ENCODE data around the gene PSRC1.

The PSRC1 gene

GRCh38 chr1:109252893-109253802 lies 29.8 kb downstream of the PSRC1 start:
- H3K4me3 ChIP-seq (ENCODE audit: low read depth, low read length), result no peak overlapping the region
- TF ChIP-seq CTCF (IDR thresholded peaks at IDR 0.05; ENCODE audit: control insufficient read depth, extremely low read depth, insufficient read depth), result no peak
- no peak for DNase-seq (ENCODE audit: low read depth)

DNA sequence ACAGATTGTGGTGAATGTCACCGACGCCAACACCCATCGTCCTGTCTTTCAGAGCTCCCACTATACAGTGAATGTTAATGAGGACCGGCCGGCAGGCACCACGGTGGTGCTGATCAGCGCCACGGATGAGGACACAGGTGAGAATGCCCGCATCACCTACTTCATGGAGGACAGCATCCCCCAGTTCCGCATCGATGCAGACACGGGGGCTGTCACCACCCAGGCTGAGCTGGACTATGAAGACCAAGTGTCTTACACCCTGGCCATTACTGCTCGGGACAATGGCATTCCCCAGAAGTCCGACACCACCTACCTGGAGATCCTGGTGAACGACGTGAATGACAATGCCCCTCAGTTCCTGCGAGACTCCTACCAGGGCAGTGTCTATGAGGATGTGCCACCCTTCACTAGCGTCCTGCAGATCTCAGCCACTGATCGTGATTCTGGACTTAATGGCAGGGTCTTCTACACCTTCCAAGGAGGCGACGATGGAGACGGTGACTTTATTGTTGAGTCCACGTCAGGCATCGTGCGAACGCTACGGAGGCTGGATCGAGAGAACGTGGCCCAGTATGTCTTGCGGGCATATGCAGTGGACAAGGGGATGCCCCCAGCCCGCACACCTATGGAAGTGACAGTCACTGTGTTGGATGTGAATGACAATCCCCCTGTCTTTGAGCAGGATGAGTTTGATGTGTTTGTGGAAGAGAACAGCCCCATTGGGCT lies 30.6 kb downstream of the PSRC1 start:
- no peak for DNase-seq (ENCODE audit: low read depth)
- no peak overlapping the region for H3K4me3 ChIP-seq (ENCODE audit: low read depth, low read length)
- TF ChIP-seq CTCF (IDR thresholded peaks at IDR 0.05; ENCODE audit: control insufficient read depth, extremely low read depth, insufficient read depth), result no peak

GRCh38 chr1:109251277-109252166 lies 31.4 kb downstream of the PSRC1 start:
- H3K4me3 ChIP-seq (ENCODE audit: low read depth, low read length), result no peak overlapping the region
- TF ChIP-seq CTCF (IDR thresholded peaks at IDR 0.05; ENCODE audit: control insufficient read depth, extremely low read depth, insufficient read depth), result no peak
- no peak for DNase-seq (ENCODE audit: low read depth)

GRCh38 chr1:109250454-109251276 lies 32.3 kb downstream of the PSRC1 start:
- DNase-seq (ENCODE audit: low read depth), result no peak
- H3K4me3 ChIP-seq (ENCODE audit: low read depth, low read length), result peak overlapping the region; percentile 50
- TF ChIP-seq CTCF (IDR thresholded peaks at IDR 0.05; ENCODE audit: control insufficient read depth, extremely low read depth, insufficient read depth), result no peak

- no peak for TF ChIP-seq CTCF (IDR thresholded peaks at IDR 0.05; ENCODE audit: control insufficient read depth, extremely low read depth, insufficient read depth)
- no peak for DNase-seq (ENCODE audit: low read depth)
- H3K4me3 ChIP-seq (ENCODE audit: low read depth, low read length), result peak overlapping the region; percentile 50
Observed at GRCh38 chr1:109249654-109250401, 33.1 kb downstream of the PSRC1 start.

Measured in LNCaP clone FGC (cell line).